ENCODE results near the gene F12.
"Not testable (repeated sequence)": the region's sequence is repeated elsewhere in the genome, so short reads cannot be mapped to it uniquely, and the experiment has no call there.

F12 gene

GRCh38 chr5:177367323-177367848 is 42.0 kb downstream of the F12 start:
- DNase-seq, result no peak

- DNase-seq, result no peak
Observed at GRCh38 chr5:177366528-177367322, 42.6 kb downstream of the F12 start.

DNA sequence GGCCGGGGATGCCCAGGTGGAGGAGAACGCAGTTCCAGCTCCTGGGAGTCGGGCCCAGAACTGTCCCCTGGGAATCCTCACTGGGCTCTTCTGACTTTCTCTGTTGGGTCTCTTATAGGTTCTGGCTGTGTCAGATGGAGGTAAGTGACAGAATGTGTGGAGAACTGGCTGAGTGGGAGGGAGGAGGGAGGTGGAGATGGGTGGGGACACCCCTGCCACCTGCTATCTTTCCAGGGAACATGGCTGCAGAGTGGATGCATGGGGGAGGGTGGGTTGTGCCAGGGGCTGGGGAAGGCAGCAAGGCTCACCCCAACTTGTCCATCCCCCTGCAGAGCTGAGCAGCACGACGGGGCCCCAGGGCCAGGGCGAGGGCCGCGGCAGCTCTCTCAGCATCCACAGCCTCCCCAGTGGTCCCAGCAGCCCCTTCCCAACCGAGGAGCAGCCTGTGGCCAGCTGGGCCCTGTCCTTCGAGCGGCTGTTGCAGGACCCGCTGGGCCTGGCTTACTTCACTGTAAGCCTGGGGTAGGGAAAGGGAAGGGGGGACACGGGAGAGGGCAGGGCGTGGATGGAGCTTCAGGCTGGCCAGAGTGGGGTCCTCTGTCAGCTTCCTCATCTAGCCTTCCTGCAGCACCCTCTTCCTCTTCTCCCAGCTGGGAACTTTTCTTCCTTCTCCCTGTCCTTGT is 43.4 kb downstream of the F12 start:
- peak; percentile 33 for DNase-seq

GRCh38 chr5:177364159-177364962 is 45.0 kb downstream of the F12 start:
- no peak for DNase-seq

DNA sequence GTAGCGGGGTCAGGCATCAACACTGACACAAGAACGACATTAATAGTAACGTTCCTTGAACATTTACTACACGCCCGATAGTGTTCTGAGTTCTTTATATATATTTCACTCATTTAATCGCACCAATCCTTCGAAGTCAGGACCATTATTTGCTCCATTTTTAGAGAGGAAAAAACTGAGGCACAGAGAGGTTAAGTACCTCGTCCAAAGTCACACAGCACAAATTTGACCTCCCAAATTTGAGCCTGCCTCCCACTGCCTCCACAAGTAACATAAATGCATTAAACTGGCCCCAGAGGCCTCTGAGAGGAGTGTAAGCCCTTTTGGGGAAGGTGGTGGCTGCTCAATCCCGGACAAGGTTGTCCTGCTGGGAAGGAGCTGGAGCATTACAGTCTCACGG is 45.8 kb downstream of the F12 start:
- no peak for DNase-seq

GRCh38 chr5:177362610-177363507 is 46.5 kb downstream of the F12 start:
- peak; percentile 47 for DNase-seq

DNA sequence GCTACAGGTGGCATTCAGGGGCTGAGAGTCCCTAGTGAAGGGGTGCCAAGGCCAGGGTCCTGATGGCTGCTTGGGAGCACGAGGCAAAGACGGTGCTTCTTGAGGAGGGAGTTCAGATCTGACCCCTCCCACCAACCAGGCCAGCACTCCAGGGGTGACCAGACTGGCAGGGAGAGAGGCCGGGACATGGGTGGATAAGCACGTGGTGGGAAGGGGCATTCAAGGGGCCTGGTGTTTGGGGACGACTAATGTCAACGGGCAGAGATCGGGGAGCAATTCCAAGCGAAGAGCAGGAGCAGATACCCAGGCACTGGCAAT is 47.1 kb downstream of the F12 start:
- no peak for DNase-seq

DNA sequence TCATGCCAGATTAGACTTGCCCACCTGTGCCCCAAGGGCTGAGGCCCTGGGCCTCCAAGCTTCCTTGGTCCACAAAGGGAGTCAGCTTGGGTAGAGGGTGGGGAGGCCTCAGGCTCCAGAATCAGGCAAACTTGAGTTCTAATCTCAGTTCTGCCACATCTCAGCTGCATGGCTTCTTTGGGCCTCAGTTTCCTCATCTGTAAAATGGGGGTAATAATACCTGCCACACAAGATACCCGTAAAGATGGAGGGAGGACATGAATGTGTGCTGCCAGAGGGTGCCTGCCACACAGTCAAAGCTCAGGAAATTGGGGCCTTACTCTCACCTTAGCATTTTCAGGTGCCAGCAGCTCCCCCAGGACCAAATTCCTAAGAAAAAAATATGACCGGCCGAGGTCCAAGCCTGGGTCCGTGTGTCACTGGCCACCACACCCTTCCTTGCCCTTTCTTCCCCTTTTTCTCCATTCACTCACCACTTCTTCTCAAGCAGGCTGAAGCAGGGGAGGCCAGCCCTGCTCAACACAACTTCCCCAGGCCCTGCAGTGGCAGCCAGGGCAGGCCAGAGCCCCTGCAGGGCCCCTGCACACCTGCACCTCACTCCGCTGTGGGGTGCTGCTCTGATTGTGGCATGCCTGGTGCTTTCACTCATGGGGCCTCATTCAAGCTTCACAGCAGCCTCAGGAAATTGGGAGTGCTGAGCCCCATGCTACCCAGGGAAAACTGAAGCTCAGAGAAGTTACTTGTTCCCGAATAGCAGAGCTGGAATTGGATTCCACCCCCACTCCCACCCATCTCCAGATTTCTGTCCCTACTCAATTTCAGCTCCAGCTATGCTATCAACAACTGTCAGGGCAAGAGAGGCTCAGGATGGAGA is 47.7 kb downstream of the F12 start:
- no peak for DNase-seq

- DNase-seq, result not testable (repeated sequence)
Observed at GRCh38 chr5:177360740-177361139, 48.6 kb downstream of the F12 start.

GRCh38 chr5:177359860-177360259 is 49.5 kb downstream of the F12 start:
- no peak for DNase-seq

- no peak for DNase-seq
Observed at GRCh38 chr5:177359451-177359851, 49.9 kb downstream of the F12 start.

GRCh38 chr5:177358370-177358819 is 51.0 kb downstream of the F12 start:
- no peak for DNase-seq

GRCh38 chr5:177357459-177358351 is 51.7 kb downstream of the F12 start, which contains the start of gene RGS14:
Gene RGS14 (plus strand): TSS chr5:177357924. CDS start chr5:177358025, 101 bp downstream.
- DNase-seq, result peak; percentile 31

DNA sequence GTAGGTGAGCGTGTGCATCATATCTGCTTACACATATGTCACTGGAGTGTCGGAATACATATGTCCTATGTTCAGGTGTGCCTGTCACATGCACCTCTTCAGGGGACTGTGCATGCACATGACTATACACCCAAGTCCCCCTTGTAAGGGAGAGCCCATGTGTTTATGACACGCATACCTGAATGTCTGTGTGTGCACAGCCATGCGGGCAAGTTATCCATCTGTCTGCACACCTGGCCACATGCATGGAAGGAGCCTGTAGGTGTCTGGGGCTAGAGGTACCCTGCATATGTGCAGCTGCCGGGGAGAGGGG is 52.3 kb downstream of the F12 start:
- DNase-seq, result peak; percentile 31

DNA sequence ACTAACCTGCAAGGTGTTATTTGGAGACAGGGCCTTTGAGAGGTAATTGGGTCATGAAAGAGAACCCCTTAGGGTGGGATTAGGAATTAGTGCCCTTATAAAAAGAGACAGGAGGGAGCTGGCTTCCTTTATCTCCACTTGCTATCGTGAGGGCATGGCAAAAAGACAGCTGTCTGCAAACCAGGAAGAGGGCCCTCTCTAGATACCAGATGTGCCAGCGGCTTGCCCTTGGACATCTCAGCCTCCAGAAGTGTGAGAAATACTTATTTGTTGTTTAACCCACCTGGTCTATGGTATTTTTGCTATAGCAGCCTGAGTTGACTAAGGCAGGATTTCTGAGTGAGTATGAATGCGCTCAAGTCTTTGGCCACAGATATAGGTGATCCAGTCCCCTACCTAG is 52.6 kb downstream of the F12 start:
- no peak for DNase-seq

- DNase-seq, result no peak
Observed at GRCh38 chr5:177355868-177356168, 53.5 kb downstream of the F12 start.

DNA sequence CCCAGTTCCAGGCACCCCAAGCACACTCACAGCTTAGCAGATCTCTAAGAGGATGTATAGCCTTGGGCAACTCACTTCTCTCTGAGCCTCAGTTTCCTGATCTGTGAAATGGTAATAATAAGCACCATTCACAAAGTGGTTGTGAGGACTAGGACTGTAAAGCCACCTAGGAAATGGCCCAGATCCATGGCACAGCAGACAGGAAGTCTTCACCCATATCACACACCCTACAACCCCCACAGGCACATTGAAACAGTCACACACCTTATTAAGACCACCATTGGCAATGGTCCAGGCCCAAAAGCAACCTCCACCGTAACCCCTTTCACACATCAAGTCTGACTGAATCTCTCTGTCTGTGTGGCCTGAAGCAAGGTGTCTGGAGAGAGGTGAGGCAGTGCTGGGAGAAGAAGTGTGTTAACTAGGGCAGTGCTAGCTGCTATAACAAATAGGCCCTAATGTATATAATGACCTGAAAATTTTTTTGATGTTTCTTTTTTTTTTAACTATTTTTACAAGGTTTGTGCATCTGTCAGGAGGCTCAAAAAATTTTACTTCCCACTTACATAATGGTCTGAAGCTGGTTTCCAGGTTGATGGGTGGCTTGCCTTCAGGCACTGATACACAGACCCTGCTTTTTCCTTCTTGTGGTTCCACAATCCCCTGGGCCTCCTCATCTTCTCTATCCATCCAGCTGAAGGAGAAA is 54.0 kb downstream of the F12 start:
- no peak for DNase-seq

GRCh38 chr5:177354711-177355110 is 54.7 kb downstream of the F12 start:
- DNase-seq, result no peak

- no peak for DNase-seq
Observed at GRCh38 chr5:177354256-177354655, 55.1 kb downstream of the F12 start.

- no peak for DNase-seq
Observed at GRCh38 chr5:177353093-177353492, 56.3 kb downstream of the F12 start.

Measured in NCI-H2171 treated with DMSO at 0.1 percent for 48 hours (cell line).